DND-41 (cell line): Measurements from ENCODE around the gene RGCC.

Source experiments
- CTCF ChIP-seq: IDR thresholded peaks from 2 replicates; pipeline ENCODE4 v1.5.1; 2012; ENCODE audit warnings: borderline replicate concordance, low read length, moderate library complexity, mild to moderate bottlenecking; ENCODE audit not compliant: poor library complexity, severe bottlenecking; ENCODE audit errors: extremely low read depth
- EZH2 ChIP-seq: IDR thresholded peaks from 3 replicates; pipeline ENCODE4 v1.6.1; 2012; ENCODE audit warnings: borderline replicate concordance, low read depth, mild to moderate bottlenecking, moderate library complexity, low read length, inconsistent platforms; ENCODE audit not compliant: severe bottlenecking

DNA sequence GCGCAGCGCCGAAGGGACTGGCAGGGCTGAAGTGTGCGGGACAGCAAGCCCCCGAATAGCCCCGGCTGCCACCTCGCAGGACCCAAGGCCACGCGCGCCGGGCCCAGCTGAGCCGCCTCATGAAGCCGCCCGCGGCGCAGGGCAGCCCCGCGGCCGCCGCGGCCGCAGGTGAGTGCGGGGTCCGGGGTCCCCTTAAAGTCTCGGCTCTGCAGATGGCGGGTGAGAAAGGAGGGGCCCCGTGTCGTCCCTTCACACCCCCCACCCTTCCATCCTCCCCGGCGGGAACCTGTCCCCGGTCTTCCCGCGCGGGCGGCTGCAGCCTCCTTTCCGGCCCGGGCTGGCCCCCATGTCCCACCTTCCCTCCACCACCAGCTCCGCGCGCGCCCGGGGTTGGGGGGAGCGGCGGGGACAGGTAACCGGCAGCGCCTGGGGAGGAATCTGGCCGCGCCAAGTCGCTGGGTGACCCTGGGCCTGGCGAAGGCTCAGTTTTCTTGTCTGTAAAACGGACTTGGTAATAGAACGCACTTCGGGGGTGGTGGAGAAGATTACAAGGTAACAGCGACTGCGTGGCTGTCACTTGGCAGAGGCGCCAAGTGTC is 338 bp downstream of the RGCC start:
- TF ChIP-seq CTCF (no peak), EZH2 (no peak)
